Adrenal gland (tissue), 12 donors: ENCODE results near the gene GLCE. TPM values are rescaled to one million over a fixed set of nuclear protein-coding genes. Genes with fewer than 3 reads are reported as not detected.
A peak's percentile ranks its signal among the peaks of the same experiment; 100 is the strongest.

Source experiments
- DNase-seq, 7 donors: peaks; one replicate each; pipeline ENCODE4 v3.0.0-alpha.2; 2019 to 2020
- H3K27ac ChIP-seq, 5 donors: fragments of 200-600 bp; sonication (generic) in 4 of 5; 1 replicate in 3 of 5; 2 replicates in 2 of 5; pipeline versions ENCODE4 v1.5.1 to v1.8.0; 2016 to 2020; ENCODE audit warnings: mild to moderate bottlenecking in 1 of 5
- H3K27me3 ChIP-seq: fragments of 200-600 bp; 2 replicates; pipeline ENCODE4 v1.8.0; 2021
- H3K36me3 ChIP-seq, 2 donors: fragments of 200-600 bp; replicated peaks in 1 of 2; 1 replicate in 1 of 2; 2 replicates in 1 of 2; pipeline versions ENCODE4 v1.5.1 to v1.8.0; 2018 to 2022
- H3K4me1 ChIP-seq, 2 donors: fragments of 200-600 bp; replicated peaks in 1 of 2; 1 replicate in 1 of 2; 2 replicates in 1 of 2; pipeline versions ENCODE4 v1.5.1 to v1.8.0; 2018 to 2021
- H3K4me3 ChIP-seq, 4 donors: fragments of 200-600 bp; sonication (generic) in 3 of 4; one replicate each; pipeline ENCODE4 v1.5.1; 2016 to 2018
- H3K9me3 ChIP-seq, 3 donors: fragments of 200-600 bp; sonication (generic) in 1 of 3; replicated peaks in 1 of 3; 1 replicate in 2 of 3; 2 replicates in 1 of 3; pipeline versions ENCODE4 v1.5.1 to v1.8.0; 2016 to 2021
- CTCF ChIP-seq, 6 experiments: fragments of 450-650 bp in 4 of 6; fragments of 200-600 bp in 2 of 6; sonication (generic) in 1 of 6; IDR thresholded peaks; 1 replicate in 5 of 6; 2 replicates in 1 of 6; pipeline versions ENCODE4 v1.5.1 to v1.8.0; 2016 to 2021; ENCODE audit warnings: antibody characterized with exemption in 6 of 6, mild to moderate bottlenecking in 2 of 6, moderate library complexity in 1 of 6
- POLR2A ChIP-seq, 2 donors: fragments of 450-650 bp; IDR thresholded peaks; one replicate each; pipeline ENCODE4 v1.6.1; 2017; ENCODE audit warnings: antibody characterized with exemption in 2 of 2, mild to moderate bottlenecking in 2 of 2, moderate library complexity in 1 of 2
- WGBS, 4 donors: extraction: QIAGEN DNeasy Blood & Tissue Kit in 2 of 4; methylation state at CpG; one replicate each; pipeline versions ENCODE4 v1.1.5 to v1.1.7; 2013 to 2017; 5-methylcytosine and 5-hydroxymethylcytosine counted together
- intact Hi-C, 2 donors: fragments of 100-400 bp; cut with DNase I; formaldehyde crosslinking; loops; one replicate each; pipeline versions ENCODE4 v1.14.1 to v1.15.0; 2022 to 2023
- polyA plus RNA-seq, 3 donors: library from polyadenylated mRNA; stranded (reverse); fragments of 200-250 nt in 2 of 3; fragments of 350-450 nt in 1 of 3; fragmentation: Illumina TruSeq in 1 of 3; extraction: RNeasy Lipid Tissue Mini Kit (QIAGEN cat#74804) in 1 of 3; gene quantifications; one replicate each; pipeline ENCODE4 v1.2.3, GENCODE V29; 2013 to 2014
- total RNA-seq, 9 donors: library from RNA; depleted of rRNA in 4 of 9; stranded (reverse); fragments of >200 nt in 4 of 9; fragments of 120-200 nt in 1 of 9; fragmentation: NEBNext Ultra II Directional in 1 of 9; extraction: Animal tissue kit (Norgen Biotek cat#: 25700) in 1 of 9; gene quantifications; one replicate each; pipeline versions ENCODE4 v1.1.0 to v1.2.4, GENCODE V29; 2013 to 2023
- donor health status: healthy with polysubstance abuse.
- donor health status: Bipolar disorder and iron deficiency.
- donor health status: DM: yes; HTN: yes; CAD: no.
- donor health status: DM: no; HTN: no; CAD: no.
- donor health status: DM: no; HTN: no; CAD: no.
- donor health status: DM: yes; HTN: yes; CAD: no.

GLCE gene
- total and polyA plus RNA-seq, 12 donors = 9.3 to 48.4 (median 28.1) TPM

DNA sequence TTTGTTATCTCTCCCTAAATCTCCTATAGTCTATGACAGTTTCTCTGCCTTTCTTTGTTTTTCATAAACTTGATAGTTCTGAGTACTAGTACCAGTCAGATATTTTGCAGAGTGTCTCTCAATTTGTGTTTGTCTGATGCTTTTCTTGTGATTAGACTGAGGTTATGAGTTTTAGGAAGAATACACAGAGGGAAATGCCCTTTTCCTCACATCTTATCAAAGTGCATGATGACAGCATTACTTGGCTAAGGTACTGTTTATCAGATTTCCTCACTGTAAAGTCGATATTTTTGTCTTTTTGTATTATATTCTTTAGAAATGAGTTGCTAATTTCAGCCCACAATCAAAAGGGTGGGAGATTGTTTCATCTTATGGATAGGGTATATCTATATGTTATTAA lies 45.6 kb downstream of the GLCE start:
- no peak for DNase-seq
- no peaks in the 10 kb centered on the region for H3K27me3 ChIP-seq

DNA sequence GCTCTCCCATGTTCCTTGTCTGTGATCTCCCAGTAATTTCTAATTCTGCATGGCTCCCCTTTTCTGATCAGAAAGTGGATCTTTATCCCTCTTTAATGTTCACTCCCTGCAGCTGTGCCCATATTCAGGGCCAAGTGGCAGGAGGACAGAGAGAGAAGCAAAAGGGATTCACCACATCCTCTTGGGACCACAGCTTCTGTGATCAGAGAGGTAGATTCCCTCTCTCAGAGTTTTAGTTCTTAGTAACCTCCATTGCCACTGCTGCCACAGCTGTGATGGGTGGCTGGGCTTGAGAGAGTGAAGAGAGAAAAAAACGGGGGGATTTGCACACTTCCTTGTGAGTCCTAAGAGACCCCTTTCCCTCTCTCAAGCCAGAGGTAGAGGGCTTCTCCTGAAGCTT lies 49.2 kb downstream of the GLCE start:
- intact Hi-C loops = no loop called here
- no peak for DNase-seq
- Histone ChIP-seq H3K27ac (no peak overlapping the region), H3K4me1 (peaks cover 0 to 10% of the 10 kb centered on the region in 2 donors), H3K27me3 (no peaks in the 10 kb centered on the region), H3K4me3 (no peak overlapping the region), H3K36me3 (no peaks in the 10 kb centered on the region), H3K9me3 (peaks cover 0 to 4% (median 0%) of the 10 kb centered on the region in 3 donors)
- WGBS, 4 donors = 74 to 83% (median 79%) methylated on average over 1 of the region's 1 CpG
- TF ChIP-seq POLR2A (IDR thresholded peaks at IDR 0.05) (no peak), CTCF (IDR thresholded peaks at IDR 0.05) (no peak)

More for the DNA sequence above, 45.6 kb downstream of the GLCE start:
- no peak overlapping the region for H3K4me3 ChIP-seq
- intact Hi-C loops = no loop called here
- H3K4me1 ChIP-seq = peaks cover 0 to 10% of the 10 kb centered on the region in 2 donors
- H3K27ac ChIP-seq = no peak overlapping the region
- H3K9me3 ChIP-seq = peaks cover 0 to 4% (median 0%) of the 10 kb centered on the region in 3 donors
- H3K36me3 ChIP-seq = no peaks in the 10 kb centered on the region
- TF ChIP-seq POLR2A (IDR thresholded peaks at IDR 0.05) (no peak), CTCF (IDR thresholded peaks at IDR 0.05) (no peak)
- 23 to 35% (median 32%) methylated on average over 1 of the region's 1 CpG for WGBS, 4 donors

- intact Hi-C loops = no loop called here
- no peaks in the 10 kb centered on the region for H3K36me3 ChIP-seq
- no peak overlapping the region for H3K4me3 ChIP-seq
- no peak overlapping the region for H3K27ac ChIP-seq
- DNase-seq = no peak
- H3K4me1 ChIP-seq = peaks cover 0 to 10% of the 10 kb centered on the region in 2 donors
- H3K9me3 ChIP-seq = peaks cover 0 to 4% (median 0%) of the 10 kb centered on the region in 3 donors
- no peaks in the 10 kb centered on the region for H3K27me3 ChIP-seq
- TF ChIP-seq CTCF (IDR thresholded peaks at IDR 0.05) = no peak
- TF ChIP-seq POLR2A (IDR thresholded peaks at IDR 0.05) = no peak
Observed at GRCh38 chr15:69210574-69210973, 50.1 kb downstream of the GLCE start.

- no peak overlapping the region for H3K27ac ChIP-seq
- H3K36me3 ChIP-seq = no peaks in the 10 kb centered on the region
- peak in 1 of 6 experiments; percentile 13 for TF ChIP-seq CTCF (IDR thresholded peaks at IDR 0.05)
- TF ChIP-seq POLR2A (IDR thresholded peaks at IDR 0.05) = no peak
- intact Hi-C loops = no loop called here
- H3K9me3 ChIP-seq = no peaks in the 10 kb centered on the region
- DNase-seq = no peak
- H3K27me3 ChIP-seq = no peaks in the 10 kb centered on the region
- no peak overlapping the region for H3K4me3 ChIP-seq
- 62 to 94% (median 77%) methylated on average over 3 of the region's 3 CpGs for WGBS, 4 donors
- no peaks in the 10 kb centered on the region for H3K4me1 ChIP-seq
Observed at GRCh38 chr15:69213786-69214185, 53.4 kb downstream of the GLCE start.
